HCT116 (cell line): Measurements from ENCODE around the gene ROBO1. TPM values are rescaled to one million over a fixed set of nuclear protein-coding genes. Genes with fewer than 3 reads are reported as not detected.
"Not testable (repeated sequence)": the region's sequence is repeated elsewhere in the genome, so short reads cannot be mapped to it uniquely, and the experiment has no call there.

Source experiments
- ATAC-seq: fragments of 200-7000 bp; cut with Tn5 transposase; 2 replicates; pipeline ENCODE4 v1.9.1; 2020; ENCODE audit warnings: mild to moderate bottlenecking, moderate library complexity
- BruUV-seq: library from RNA; stranded (reverse); fragments of 400-500 nt; replicated peaks from 2 replicates; lab custom pipeline; 2021; lab: Mats Ljungman, UMichigan
- CTCF ChIA-PET: fragments of 300-600 bp; sonication (Branson Sonifier 250); formaldehyde crosslinking; loops from one replicate; lab custom pipeline; 2021; ENCODE audit warnings: antibody characterized with exemption; lab: Charles Lee
- POLR2A ChIA-PET: fragments of 300-600, 350-600 bp; sonication (Branson Sonifier 250); formaldehyde crosslinking; loops from one replicate; lab custom pipeline; 2021; ENCODE audit warnings: antibody characterized with exemption; lab: Charles Lee
- RAD21 ChIA-PET, 2 experiments: fragments of 300-600 bp; sonication (Branson Sonifier 250); formaldehyde crosslinking; loops; one replicate each; lab custom pipeline; 2023; ENCODE audit warnings: low total read pairs in 2 of 2; ENCODE audit not compliant: uncharacterized antibody in 2 of 2, unreplicated experiment in 2 of 2, low non-redundant PET in 1 of 2; lab: Charles Lee
- DNase-seq: peaks from one replicate; pipeline ENCODE4 v3.0.0-alpha.2; 2010; ENCODE audit warnings: low read depth, low spot score
- H2AFZ ChIP-seq: fragments of 200-600 bp; shearing (Covaris generic), sonication (generic); 2 replicates; pipeline ENCODE4 v1.6.1; 2017; ENCODE audit warnings: low read depth, mixed run types, mixed read lengths, antibody characterized with exemption, low read length; ENCODE audit not compliant: poor library complexity, severe bottlenecking
- H3K27ac ChIP-seq: 2 replicates; pipeline ENCODE4 v1.5.1; 2012; ENCODE audit warnings: low read depth, low read length
- H3K27me3 ChIP-seq: fragments of 200-600 bp; sonication (generic); 2 replicates; pipeline ENCODE4 v1.6.1; 2016; ENCODE audit warnings: mixed run types, low read length, mixed read lengths; ENCODE audit not compliant: insufficient read depth
- H3K36me3 ChIP-seq, 2 experiments: fragments of 200-500 bp in 1 of 2; fragments of 200-600 bp in 1 of 2; sonication (Bioruptor generic) in 1 of 2; sonication (generic) in 1 of 2; 2 replicates each; pipeline versions ENCODE4 v1.5.1 to v1.6.1; 2014 to 2016; ENCODE audit warnings: low read length in 2 of 2, inconsistent platforms in 1 of 2, mixed read lengths in 1 of 2, mixed run types in 1 of 2; ENCODE audit not compliant: insufficient read depth in 2 of 2, control insufficient read depth in 1 of 2
- H3K4me1 ChIP-seq, 2 experiments: fragments of 200-600 bp in 1 of 2; sonication (generic) in 1 of 2; 2 replicates each; pipeline versions ENCODE4 v1.5.1 to v1.6.1; 2012 to 2017; ENCODE audit warnings: low read length in 2 of 2, inconsistent platforms in 1 of 2, mild to moderate bottlenecking in 1 of 2, mixed read lengths in 1 of 2, mixed run types in 1 of 2, moderate library complexity in 1 of 2; ENCODE audit not compliant: insufficient read depth in 2 of 2, control insufficient read depth in 1 of 2
- H3K4me2 ChIP-seq: fragments of 200-600 bp; sonication (generic); 2 replicates; pipeline ENCODE4 v1.6.1; 2017; ENCODE audit warnings: mixed run types, low read length, mixed read lengths
- H3K4me3 ChIP-seq, 2 experiments: fragments of 200-600 bp in 1 of 2; sonication (generic) in 1 of 2; replicated peaks in 1 of 2; 2 replicates each; pipeline ENCODE4 v1.5.1; 2011 to 2016; ENCODE audit warnings: low read length in 2 of 2, control low read depth in 1 of 2, low read depth in 1 of 2, mild to moderate bottlenecking in 1 of 2, mixed read lengths in 1 of 2, mixed run types in 1 of 2
- H3K79me2 ChIP-seq: fragments of 200-600 bp; sonication (generic); 2 replicates; pipeline ENCODE4 v1.6.1; 2017; ENCODE audit warnings: mild to moderate bottlenecking, mixed run types, low read length, moderate library complexity, mixed read lengths; ENCODE audit not compliant: insufficient read depth
- H3K9ac ChIP-seq: fragments of 200-600 bp; sonication (generic); 2 replicates; pipeline ENCODE4 v1.6.1; 2016; ENCODE audit warnings: low read length, mixed read lengths
- H3K9me2 ChIP-seq: fragments of 200-600 bp; sonication (generic), shearing (Covaris generic); 2 replicates; pipeline ENCODE4 v1.6.1; 2017; ENCODE audit warnings: mixed run types, mild to moderate bottlenecking, moderate library complexity; ENCODE audit not compliant: insufficient read depth
- H3K9me3 ChIP-seq, 2 experiments: fragments of 200-500 bp in 1 of 2; fragments of 200-600 bp in 1 of 2; sonication (Bioruptor generic) in 1 of 2; sonication (generic) in 1 of 2; 2 replicates each; pipeline ENCODE4 v1.6.1; 2014 to 2017; ENCODE audit warnings: low read length in 2 of 2, mixed read lengths in 2 of 2, inconsistent platforms in 1 of 2, low read depth in 1 of 2, mild to moderate bottlenecking in 1 of 2, mixed run types in 1 of 2, moderate library complexity in 1 of 2; ENCODE audit not compliant: control insufficient read depth in 1 of 2, insufficient read depth in 1 of 2
- H4K20me1 ChIP-seq: fragments of 200-600 bp; sonication (generic), shearing (Covaris generic); 2 replicates; pipeline ENCODE4 v1.6.1; 2017; ENCODE audit warnings: mixed run types, mild to moderate bottlenecking, moderate library complexity; ENCODE audit not compliant: insufficient read depth
- JUND ChIP-seq: IDR thresholded peaks from 2 replicates; pipeline ENCODE4 v1.6.1; 2012
- SIN3A ChIP-seq: IDR thresholded peaks from 2 replicates; pipeline ENCODE4 v1.6.1; 2012; ENCODE audit warnings: low read depth
- intact Hi-C: fragments of 100-400 bp; cut with micrococcal nuclease; formaldehyde crosslinking; loops from 2 replicates; pipeline ENCODE4 v1.10.0; 2022
- total RNA-seq: library from RNA; stranded (reverse); gene quantifications from one replicate; pipeline ENCODE4 v1.2.1, GENCODE V29; 2021; ENCODE audit not compliant: unreplicated experiment
- TF ChIP-seq, protein P1 (sequence below): IDR thresholded peaks from 2 replicates; pipeline ENCODE4 v1.6.1; 2012; ENCODE audit warnings: low read depth
- TF ChIP-seq, protein P2 (sequence below): IDR thresholded peaks from 2 replicates; pipeline ENCODE4 v1.6.1; 2012

The ROBO1 gene
- total RNA-seq, 1 experiment from 2014 or later: 0.27 TPM

DNA sequence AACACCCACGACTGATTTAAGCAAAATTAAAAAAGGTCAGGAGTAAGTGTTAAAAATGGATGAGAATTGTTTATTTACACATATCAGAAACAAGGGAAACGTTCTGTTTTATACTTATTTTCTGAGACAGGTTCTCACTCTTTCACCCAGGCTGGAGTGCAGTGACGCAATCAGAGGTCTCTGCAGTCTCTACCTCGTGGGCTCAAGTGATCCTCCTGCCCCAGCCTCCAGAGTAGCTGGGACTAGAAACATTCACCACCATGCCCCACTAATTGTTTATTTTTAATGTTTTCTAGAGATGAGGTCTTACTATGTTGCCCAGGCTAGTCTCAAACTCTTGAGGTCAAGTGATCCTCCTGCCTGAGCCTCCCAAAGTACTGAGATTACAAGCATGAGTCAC, 1080.3 kb downstream of the ROBO1 start (continued):
- TF ChIP-seq, protein P1, sequence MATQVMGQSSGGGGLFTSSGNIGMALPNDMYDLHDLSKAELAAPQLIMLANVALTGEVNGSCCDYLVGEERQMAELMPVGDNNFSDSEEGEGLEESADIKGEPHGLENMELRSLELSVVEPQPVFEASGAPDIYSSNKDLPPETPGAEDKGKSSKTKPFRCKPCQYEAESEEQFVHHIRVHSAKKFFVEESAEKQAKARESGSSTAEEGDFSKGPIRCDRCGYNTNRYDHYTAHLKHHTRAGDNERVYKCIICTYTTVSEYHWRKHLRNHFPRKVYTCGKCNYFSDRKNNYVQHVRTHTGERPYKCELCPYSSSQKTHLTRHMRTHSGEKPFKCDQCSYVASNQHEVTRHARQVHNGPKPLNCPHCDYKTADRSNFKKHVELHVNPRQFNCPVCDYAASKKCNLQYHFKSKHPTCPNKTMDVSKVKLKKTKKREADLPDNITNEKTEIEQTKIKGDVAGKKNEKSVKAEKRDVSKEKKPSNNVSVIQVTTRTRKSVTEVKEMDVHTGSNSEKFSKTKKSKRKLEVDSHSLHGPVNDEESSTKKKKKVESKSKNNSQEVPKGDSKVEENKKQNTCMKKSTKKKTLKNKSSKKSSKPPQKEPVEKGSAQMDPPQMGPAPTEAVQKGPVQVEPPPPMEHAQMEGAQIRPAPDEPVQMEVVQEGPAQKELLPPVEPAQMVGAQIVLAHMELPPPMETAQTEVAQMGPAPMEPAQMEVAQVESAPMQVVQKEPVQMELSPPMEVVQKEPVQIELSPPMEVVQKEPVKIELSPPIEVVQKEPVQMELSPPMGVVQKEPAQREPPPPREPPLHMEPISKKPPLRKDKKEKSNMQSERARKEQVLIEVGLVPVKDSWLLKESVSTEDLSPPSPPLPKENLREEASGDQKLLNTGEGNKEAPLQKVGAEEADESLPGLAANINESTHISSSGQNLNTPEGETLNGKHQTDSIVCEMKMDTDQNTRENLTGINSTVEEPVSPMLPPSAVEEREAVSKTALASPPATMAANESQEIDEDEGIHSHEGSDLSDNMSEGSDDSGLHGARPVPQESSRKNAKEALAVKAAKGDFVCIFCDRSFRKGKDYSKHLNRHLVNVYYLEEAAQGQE: no peak
- TF ChIP-seq, protein P2, sequence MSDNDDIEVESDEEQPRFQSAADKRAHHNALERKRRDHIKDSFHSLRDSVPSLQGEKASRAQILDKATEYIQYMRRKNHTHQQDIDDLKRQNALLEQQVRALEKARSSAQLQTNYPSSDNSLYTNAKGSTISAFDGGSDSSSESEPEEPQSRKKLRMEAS: no peak

DNA sequence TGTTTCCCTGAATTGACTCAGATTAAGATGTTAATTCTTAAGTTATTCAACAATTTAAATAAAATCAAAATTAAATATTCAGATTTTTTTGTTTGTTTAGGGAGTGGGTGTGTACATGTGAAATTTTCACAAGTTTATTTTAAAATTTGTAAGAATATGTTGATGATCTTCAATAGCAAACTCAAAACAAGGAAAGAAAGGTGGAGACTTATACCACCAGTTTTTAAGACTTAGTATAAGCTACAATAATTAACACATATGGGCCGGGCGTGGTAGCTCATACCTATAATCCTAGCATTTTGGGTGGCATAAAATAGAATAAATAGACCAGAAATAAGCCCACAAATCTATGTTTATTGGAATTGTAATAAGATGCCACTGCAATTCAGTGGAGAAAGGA, 1084.5 kb downstream of the ROBO1 start:
- no peaks in the 10 kb centered on the region for H3K27me3 ChIP-seq
- peaks cover 0 to 6% of the 10 kb centered on the region in 2 experiments; a peak in 2 of 4 replicates for H3K9me3 ChIP-seq
- CTCF ChIA-PET: no interaction called here
- no peaks in the 10 kb centered on the region for H3K79me2 ChIP-seq
- DNase-seq (no peak), ATAC-seq (no peak)
- H3K4me1 ChIP-seq: no peaks in the 10 kb centered on the region
- RAD21 ChIA-PET: no interaction called here
- H4K20me1 ChIP-seq: no peaks in the 10 kb centered on the region
- no peak overlapping the region for H3K4me2 ChIP-seq
- POLR2A ChIA-PET: no interaction called here
- H3K36me3 ChIP-seq: no peaks in the 10 kb centered on the region
- intact Hi-C loops: no loop called here
- no peak overlapping the region for H2AFZ ChIP-seq
- H3K9ac ChIP-seq: no peak overlapping the region
- TF ChIP-seq, protein P1: no peak
- TF ChIP-seq SIN3A: no peak
- no peak for TF ChIP-seq JUND
- H3K27ac ChIP-seq: no peak overlapping the region
- H3K9me2 ChIP-seq: no peaks in the 10 kb centered on the region
- no peak overlapping the region for H3K4me3 ChIP-seq
- BruUV-seq: no TSS peak

DNA sequence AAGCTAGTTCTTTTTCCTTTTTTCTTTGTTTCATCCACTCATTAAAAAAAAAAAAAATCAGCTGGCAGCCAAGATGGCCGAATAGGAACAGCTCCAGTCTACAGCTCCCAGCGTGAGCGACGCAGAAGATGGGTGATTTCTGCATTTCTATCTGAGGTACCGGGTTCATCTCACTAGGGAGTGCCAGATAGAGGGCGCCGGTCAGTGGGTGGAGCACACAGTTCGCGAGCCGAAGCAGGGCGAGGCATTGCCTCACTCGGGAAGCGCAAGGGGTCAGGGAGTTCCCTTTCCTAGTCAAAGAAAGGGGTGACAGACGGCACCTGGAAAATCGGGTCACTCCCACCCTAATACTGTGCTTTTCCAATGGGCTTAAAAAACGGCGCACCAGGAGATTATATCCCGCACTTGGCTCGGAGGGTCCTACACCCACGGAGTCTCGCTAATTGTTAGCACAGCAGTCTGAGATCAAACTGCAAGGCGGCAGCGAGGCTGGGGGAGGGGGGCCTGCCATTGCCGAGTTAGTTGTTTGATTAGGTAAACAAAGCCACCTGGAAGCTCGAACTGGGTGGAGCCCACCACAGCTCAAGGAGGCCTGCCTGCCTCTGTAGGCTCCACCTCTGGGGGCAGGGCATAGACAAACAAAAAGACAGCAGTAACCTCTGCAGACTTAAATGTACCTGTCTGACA, 1092.5 kb downstream of the ROBO1 start:
- H3K4me1 ChIP-seq, intact Hi-C loops, CTCF ChIA-PET, H3K36me3 ChIP-seq, ATAC-seq, H3K9me2 ChIP-seq, H3K4me2 ChIP-seq, H4K20me1 ChIP-seq, BruUV-seq, H3K4me3 ChIP-seq, H3K27ac ChIP-seq, POLR2A ChIA-PET, DNase-seq, H3K79me2 ChIP-seq, H3K9ac ChIP-seq, H2AFZ ChIP-seq, RAD21 ChIA-PET, H3K27me3 ChIP-seq: not testable (repeated sequence)
- H3K9me3 ChIP-seq: peaks cover 0 to 12% of the 10 kb centered on the region in 2 experiments; a peak in 1 of 4 replicates
